Measurements from ENCODE around the gene ACP1.

Gene ACP1

GRCh38 chr2:264493-265468 lies at the start of gene ACP1:
Gene ACP1 (plus strand): TSS chr2:264947. CDS start chr2:264965, 18 bp downstream.
- in situ Hi-C loops (cut with MboI; ENCODE audit: low sequenced_read_pairs, unreplicated experiment): no loop called here
- DNase-seq (ENCODE audit: low spot score): peak; percentile 99
- TF ChIP-seq CTCF (IDR thresholded peaks at IDR 0.05; ENCODE audit: borderline replicate concordance, control extremely low read depth, extremely low read depth, insufficient read depth, missing control alignments): no peak

- TF ChIP-seq CTCF (IDR thresholded peaks at IDR 0.05; ENCODE audit: borderline replicate concordance, control extremely low read depth, extremely low read depth, insufficient read depth, missing control alignments): no peak
- in situ Hi-C loops (cut with MboI; ENCODE audit: low sequenced_read_pairs, unreplicated experiment): no loop called here
- DNase-seq (ENCODE audit: low spot score): no peak
Observed at GRCh38 chr2:216068-216467, 48.7 kb upstream of the ACP1 start.

- in situ Hi-C loops (cut with MboI; ENCODE audit: low sequenced_read_pairs, unreplicated experiment): no loop called here
- DNase-seq (ENCODE audit: low spot score): no peak
- no peak for TF ChIP-seq CTCF (IDR thresholded peaks at IDR 0.05; ENCODE audit: borderline replicate concordance, control extremely low read depth, extremely low read depth, insufficient read depth, missing control alignments)
Observed at GRCh38 chr2:223451-223850, 41.3 kb upstream of the ACP1 start.

- no peak for DNase-seq (ENCODE audit: low spot score)
- in situ Hi-C loops (cut with MboI; ENCODE audit: low sequenced_read_pairs, unreplicated experiment): no loop called here
- TF ChIP-seq CTCF (IDR thresholded peaks at IDR 0.05; ENCODE audit: borderline replicate concordance, control extremely low read depth, extremely low read depth, insufficient read depth, missing control alignments): no peak
Observed at GRCh38 chr2:223971-224760, 40.6 kb upstream of the ACP1 start.

- no peak for DNase-seq (ENCODE audit: low spot score)
- in situ Hi-C loops (cut with MboI; ENCODE audit: low sequenced_read_pairs, unreplicated experiment): no loop called here
- no peak for TF ChIP-seq CTCF (IDR thresholded peaks at IDR 0.05; ENCODE audit: borderline replicate concordance, control extremely low read depth, extremely low read depth, insufficient read depth, missing control alignments)
Observed at GRCh38 chr2:228115-228514, 36.6 kb upstream of the ACP1 start.

GRCh38 chr2:228518-229278 lies 36.0 kb upstream of the ACP1 start:
- no peak for DNase-seq (ENCODE audit: low spot score)
- in situ Hi-C loops (cut with MboI; ENCODE audit: low sequenced_read_pairs, unreplicated experiment): no loop called here

More at GRCh38 chr2:228518-229278, 36.0 kb upstream of the ACP1 start:
- TF ChIP-seq CTCF (IDR thresholded peaks at IDR 0.05; ENCODE audit: borderline replicate concordance, control extremely low read depth, extremely low read depth, insufficient read depth, missing control alignments): no peak
